Daoy (cell line): ENCODE results near the gene ADAMTS6. TPM values are rescaled to one million over a fixed set of nuclear protein-coding genes. Genes with fewer than 3 reads are reported as not detected.
"Not testable (repeated sequence)": the region's sequence is repeated elsewhere in the genome, so short reads cannot be mapped to it uniquely, and the experiment has no call there.

Source experiments
- DNase-seq: peaks from one replicate; pipeline ENCODE4 v3.0.0-alpha.2; 2015; ENCODE audit warnings: low read depth
- total RNA-seq: library from RNA; depleted of rRNA; stranded (reverse); fragments of >200 nt; shearing (Covaris generic); gene quantifications from 2 replicates; pipeline ENCODE4 v1.2.3, GENCODE V29; 2014

ADAMTS6 gene
- total RNA-seq, 1 experiment from 2014 or later = 20.8 TPM

DNA sequence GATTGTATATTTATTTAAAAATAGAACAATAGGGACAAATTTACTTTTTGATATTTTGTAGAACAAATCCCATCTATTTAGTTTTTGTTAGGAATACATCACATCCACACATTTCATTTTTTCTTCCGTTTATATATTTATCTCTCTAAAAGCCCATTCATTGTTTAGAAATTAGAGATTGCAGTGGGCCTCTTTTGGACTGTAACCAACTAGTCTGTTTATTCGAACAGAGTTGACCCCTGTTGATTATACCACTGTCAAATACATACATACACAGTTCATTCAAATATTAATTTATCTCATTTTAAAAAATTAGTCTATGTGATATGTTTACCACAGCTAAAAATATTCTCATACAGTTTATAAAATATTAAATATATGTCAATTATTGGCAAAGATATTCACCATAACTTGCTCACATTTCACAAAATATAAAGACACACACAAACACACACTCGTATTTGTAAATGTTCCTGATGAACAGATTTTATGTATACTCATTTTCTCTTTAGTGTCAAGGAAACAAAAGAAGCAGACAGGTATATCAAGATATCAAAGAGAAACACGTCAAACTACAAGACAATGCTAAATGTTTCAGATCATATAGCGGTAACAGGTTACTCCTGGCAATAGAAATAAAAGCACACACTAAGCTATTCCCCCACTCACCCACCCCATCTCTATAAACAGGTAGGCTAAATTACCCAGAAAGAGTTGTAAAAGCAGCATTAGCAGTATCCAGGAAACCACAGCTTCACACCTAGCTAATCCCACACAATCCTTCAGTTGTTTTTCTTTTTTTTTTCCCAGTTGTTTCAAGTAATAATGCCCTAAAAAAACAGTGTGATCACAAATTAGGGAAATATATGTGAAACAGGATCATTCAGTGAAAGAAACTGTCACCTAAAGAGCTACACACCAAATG lies 283.9 kb downstream of the ADAMTS6 start:
- DNase-seq = peak; percentile 50

- DNase-seq = no peak
Observed at GRCh38 chr5:65194871-65195270, 286.8 kb downstream of the ADAMTS6 start.

- no peak for DNase-seq
Observed at GRCh38 chr5:65192331-65192730, 289.4 kb downstream of the ADAMTS6 start.

DNA sequence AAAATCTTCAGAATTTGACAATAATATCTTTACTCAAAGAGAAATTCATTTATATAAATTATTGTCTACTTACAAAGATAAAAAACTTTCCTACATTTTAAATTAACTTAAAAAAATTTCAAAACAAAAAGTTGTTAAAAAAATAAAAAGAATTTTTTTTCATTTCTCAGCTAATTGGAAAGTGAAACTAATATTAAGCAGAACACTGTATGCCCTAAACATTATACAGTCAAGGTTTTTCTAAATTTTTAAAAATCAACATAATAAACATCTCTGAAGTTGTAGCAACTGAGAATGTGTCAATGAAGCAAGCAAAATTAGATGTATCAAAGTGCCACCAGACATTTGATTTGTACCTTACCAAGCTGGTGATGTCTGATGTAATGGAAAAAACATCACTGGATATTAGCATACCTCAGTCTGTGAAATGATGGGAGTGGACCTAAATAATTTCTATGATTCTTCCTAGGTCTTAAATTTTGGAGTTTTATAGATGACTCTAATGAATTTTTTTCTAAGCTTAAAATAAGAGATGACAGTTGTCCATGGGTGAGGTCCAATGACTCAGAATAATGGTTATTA lies 290.1 kb downstream of the ADAMTS6 start:
- no peak for DNase-seq

DNA sequence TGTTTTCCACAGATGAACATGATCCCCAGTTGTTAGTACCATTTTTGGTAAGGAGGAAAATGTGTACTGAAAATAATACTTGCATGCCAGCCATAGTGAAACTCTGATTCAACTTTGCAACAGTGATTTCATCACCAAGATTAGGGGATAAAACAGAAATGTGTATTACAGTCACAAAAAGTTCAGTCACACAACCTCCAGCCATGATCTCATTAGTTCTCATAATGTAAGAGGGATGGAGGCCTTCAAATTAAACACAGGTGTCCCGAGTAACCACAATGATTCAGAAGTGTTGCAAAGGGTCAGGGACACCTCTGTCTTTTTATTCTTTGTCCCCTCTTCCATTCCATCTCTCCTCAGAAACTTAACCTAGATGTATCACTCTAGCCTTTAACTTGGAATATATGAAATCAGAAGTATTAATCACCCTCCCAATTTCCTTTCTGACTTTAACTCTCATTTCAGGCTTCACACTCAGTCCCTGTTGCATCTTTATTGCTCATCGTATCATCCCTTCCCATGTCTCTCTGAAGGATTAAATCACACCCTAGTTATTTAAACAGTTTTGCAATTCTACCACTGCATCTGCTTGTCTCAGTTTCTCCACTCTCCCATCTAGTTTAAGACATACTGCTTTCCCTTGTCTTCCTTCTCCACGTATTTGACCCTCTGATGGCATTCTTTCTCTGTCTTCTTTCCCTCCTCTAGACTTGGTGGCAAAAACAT lies 291.2 kb downstream of the ADAMTS6 start:
- DNase-seq = peak; percentile 86

DNA sequence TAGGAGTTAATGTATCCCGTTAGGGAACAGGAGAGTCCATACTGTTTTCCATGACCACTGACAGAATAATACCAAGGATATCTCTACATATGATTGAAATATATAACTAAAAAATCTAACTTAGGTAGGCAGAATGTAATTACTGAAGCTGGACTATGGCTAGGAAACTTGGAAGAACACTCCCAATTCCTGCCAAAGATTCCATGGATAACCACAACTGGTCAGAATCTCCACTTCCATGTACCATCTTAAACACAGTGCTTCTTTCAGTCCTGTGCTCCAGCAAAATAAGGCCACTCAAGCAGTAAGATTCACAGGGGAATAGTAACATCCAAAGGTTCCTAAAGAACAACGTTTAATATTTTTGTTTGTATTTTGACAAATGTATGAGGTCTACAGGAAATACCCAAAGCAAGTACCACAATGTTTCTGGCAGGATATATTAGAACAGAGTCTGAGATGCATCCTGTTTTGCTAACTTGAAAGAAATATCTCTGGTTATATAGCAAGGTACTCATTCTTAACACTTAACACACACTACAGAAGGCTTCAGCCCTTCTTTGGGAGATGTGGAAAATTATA lies 295.0 kb downstream of the ADAMTS6 start:
- peak; percentile 21 for DNase-seq

- DNase-seq = no peak
Observed at GRCh38 chr5:65185468-65185867, 296.3 kb downstream of the ADAMTS6 start.

DNA sequence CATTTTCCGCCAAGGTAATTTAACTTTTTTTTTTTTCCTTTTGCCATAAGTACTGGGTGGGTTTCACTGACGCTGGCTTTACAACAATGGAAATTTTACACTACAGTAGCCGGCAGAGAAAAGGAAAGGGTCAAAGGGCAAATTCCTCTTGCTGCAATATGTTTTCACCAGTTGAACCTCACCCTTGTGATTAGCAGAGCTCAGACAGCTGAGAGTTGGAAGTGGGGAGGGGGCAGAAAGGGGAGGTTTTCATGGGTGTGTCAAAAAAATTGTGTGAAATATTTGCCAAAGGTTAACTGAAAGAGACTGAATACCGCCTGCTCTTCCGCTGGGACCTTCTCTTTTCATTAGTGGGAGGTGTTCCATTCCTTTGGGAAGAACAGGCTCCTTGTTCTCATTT lies 296.9 kb downstream of the ADAMTS6 start:
- DNase-seq = no peak

DNA sequence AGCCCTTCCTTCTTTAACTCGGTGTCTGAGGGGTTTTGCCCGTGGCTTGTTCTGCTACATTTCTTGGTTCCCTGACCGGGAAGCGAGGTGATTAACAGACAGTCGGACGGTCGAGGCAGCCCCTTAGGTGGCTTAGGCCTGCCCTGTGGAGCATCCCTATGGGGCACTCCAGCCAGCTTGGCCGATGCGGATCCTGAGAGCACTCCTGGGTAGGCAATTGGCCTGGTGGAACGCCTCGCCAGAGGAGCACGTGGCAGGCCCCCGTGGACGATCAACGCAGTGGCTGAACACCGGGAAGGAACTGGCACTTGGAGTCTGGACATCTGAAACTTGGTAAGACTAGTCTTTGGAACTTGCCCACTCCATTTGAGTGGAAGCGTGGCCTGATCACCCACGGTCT lies 307.5 kb downstream of the ADAMTS6 start:
- DNase-seq = not testable (repeated sequence)

GRCh38 chr5:65173130-65173525 lies 308.6 kb downstream of the ADAMTS6 start:
- DNase-seq = no peak

DNA sequence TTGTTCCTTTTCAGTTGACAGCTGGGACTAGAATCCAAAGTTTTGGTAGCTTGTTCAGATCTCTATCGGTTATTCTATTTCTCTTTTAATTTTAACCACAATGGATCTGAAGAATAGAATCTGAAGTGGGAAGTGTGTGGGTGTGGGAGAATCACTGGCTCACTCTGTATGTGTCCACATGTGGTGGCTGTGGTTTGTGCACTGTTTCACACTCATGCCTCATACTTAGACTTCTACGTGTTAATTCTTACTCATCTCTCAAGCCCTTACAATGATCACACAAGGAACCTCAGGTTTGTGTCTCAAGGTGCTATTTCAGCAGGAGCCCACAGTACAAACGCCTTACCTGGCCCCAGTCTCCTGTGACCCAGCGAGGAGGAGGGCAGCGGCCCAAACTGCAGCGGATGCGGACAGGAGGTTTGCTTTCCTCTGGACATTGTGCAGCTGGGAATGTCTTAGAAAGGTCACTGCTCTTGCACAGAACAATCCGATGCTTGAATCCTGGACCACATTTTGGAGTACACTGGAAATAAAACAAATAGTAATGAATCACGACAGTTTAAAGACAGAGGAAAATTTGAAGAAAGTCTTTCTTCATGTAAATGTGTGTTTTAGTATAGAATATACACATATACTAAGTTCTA lies 309.1 kb downstream of the ADAMTS6 start:
- peak; percentile 87 for DNase-seq

DNA sequence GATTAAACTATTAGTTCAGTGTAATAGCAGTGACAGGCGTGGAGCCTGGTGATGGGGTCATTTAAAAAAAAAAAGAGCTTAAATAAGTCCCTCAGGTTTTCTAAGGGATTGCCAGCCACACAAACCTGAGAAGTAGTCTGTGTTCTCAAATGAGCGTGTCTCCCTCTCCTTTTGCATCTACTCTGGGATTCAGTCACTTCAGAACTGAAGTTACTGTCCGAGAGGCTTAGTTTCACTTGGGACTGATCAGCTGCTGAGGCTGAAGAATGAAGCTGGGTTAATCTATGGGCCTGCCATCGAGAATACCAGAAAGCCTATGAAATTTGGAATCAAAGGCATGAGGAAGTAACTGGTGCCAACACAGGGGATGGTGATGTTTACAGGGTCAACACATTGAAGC lies 310.1 kb downstream of the ADAMTS6 start:
- DNase-seq = no peak

GRCh38 chr5:65163698-65164097 lies 318.0 kb downstream of the ADAMTS6 start:
- DNase-seq = peak; percentile 13

GRCh38 chr5:65161655-65162054 lies 320.1 kb downstream of the ADAMTS6 start:
- DNase-seq = no peak

- DNase-seq = peak; percentile 27
Observed at GRCh38 chr5:65157906-65158603, 323.7 kb downstream of the ADAMTS6 start.

DNA sequence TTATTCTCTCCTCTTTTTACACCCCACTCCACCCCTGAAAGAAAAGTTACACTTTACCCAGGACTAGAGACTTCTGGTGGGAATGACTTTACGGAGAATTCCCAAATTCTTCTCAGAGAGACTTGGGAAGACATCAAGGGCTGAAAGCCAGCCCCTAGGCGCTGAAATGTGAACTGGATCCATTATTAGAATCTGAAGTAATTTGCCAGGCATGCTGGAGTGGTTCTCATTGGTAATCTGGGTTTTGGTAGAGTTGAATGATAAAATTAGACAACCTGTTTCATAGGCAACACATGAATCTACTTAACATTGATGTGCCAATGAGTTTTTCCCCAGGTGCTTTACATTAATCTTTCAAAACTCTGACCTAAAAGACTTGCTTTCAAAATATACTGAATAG lies 324.8 kb downstream of the ADAMTS6 start:
- DNase-seq = no peak

GRCh38 chr5:65152131-65152530 lies 329.6 kb downstream of the ADAMTS6 start:
- DNase-seq = no peak

DNA sequence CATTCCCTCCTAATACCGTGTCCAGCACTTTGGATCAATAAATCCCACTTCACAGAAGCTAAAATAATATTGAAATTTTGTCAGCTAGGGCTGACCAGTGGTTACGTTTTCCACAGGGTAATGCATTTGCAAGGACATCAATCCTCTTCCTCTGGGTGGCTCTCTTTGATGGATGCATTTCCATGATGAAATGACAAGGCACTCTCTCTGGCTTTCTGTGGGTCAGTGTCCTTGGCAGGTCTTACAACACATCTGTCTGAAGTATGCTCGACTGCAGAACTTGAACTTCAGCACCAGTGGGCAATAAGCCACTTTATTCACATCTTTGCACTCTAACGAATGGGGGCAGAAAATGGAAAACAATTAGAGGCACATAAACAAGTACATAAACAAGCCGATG lies 330.1 kb downstream of the ADAMTS6 start:
- DNase-seq = no peak

DNA sequence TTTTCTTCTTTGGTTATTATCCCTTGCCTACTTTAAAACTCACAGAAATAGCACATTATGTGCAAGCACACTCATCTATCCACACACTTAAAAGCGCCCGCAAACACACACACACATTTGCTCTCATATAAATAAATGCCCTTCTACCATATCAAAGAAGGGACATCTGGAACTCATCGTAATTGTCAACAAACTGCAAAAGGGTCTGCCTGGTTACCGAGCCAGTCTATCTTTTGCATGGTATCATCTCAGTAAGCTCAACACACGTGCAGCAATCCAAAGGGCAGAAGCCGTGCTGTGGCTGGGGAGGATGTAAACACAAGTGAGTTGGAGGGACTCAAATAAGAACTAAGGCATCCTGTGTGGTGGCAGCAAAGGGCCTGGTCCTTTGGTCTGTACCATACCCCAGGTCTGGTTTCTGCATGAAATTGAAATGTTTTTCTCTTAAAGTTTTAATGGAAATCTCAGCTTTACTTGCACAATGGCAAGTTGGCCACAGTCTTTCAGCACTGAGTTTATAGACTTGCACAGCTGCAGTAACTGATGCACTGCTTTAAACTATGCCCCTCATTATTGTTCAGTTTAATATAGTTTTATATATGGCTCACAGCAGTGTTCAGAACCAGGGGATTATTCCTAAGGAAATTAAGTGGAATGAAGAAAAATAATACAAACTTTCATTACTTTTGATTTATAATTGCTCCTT lies 331.0 kb downstream of the ADAMTS6 start:
- DNase-seq = no peak

GRCh38 chr5:65149827-65150226 lies 331.9 kb downstream of the ADAMTS6 start:
- DNase-seq = no peak
